ENCODE measurements around the gene TIMM44. TPM values are rescaled to one million over a fixed set of nuclear protein-coding genes. Genes with fewer than 3 reads are reported as not detected.
A peak's percentile ranks its signal among the peaks of the same experiment; 100 is the strongest.
"Not testable (repeated sequence)": the region's sequence is repeated elsewhere in the genome, so short reads cannot be mapped to it uniquely, and the experiment has no call there.

Gene TIMM44
- total RNA-seq, 1 experiment from 2014 or later: 72.8 TPM

- no peak for DNase-seq
- Histone ChIP-seq H2AFZ (no peak overlapping the region), H3K27me3 (ENCODE audit: insufficient read depth, low read depth) (peaks cover 19% of the 10 kb centered on the region), H3F3A (ENCODE audit: insufficient read depth, low read depth) (peaks cover 48% of the 10 kb centered on the region), H3K9me2 (ENCODE audit: insufficient read depth) (no peaks in the 10 kb centered on the region), H4K20me1 (ENCODE audit: insufficient read depth) (peaks cover 7% of the 10 kb centered on the region; the same call in 1 of the 2 replicates), H3K4me2 (peak overlapping the region; percentile 98), H3K27ac (no peak overlapping the region), H3K36me3 (ENCODE audit: low read depth) (no peaks in the 10 kb centered on the region), H3K4me3 (peak overlapping the region; percentile 77; the same call in 1 of the 2 replicates), H3K79me2 (ENCODE audit: low read depth) (0 out of 2 replicates have a peak, but pooled peaks cover 5% of the 10 kb centered on the region), H3K9me3 (ENCODE audit: insufficient read depth, low read depth) (no peaks in the 10 kb centered on the region), H3K4me1 (replicated peaks; ENCODE audit: insufficient read depth) (peaks cover 23% of the 10 kb centered on the region)
- ChIA-PET POLR2A (ENCODE audit: unreplicated experiment) (interaction anchor here (0.5 to 1.4 kb wide), 3 partner anchors 15 to 336 kb away, joined by 3 to 8 read pairs (median 4); partner anchors contain the start of gene MAP2K7), CTCF (no interaction called here)
- no TSS peak for BruUV-seq (replicated peaks)
- no peak for TF ChIP-seq EZH2 (IDR thresholded peaks at IDR 0.05; ENCODE audit: low read depth)
- no peak for TF ChIP-seq CTCF (conservative IDR thresholded peaks at IDR 0.05)
- intact Hi-C loops (cut with micrococcal nuclease; ENCODE audit: unreplicated experiment): no loop called here
These were observed 24.6 kb downstream of the TIMM44 start for GRCh38 chr19:7918615-7919421.

GRCh38 chr19:7918062-7918614 is 25.3 kb downstream of the TIMM44 start:
- ChIA-PET POLR2A (ENCODE audit: unreplicated experiment) (interaction anchor here (0.5 to 0.6 kb wide), 2 partner anchors 202 to 335 kb away, joined by 3 to 4 read pairs; no protein-coding TSS in a partner anchor), CTCF (interaction anchor here (0.6 to 0.8 kb wide), 2 partner anchors 26 to 288 kb away, joined by 3 to 4 read pairs; partner anchors contain the start of gene PET100)
- H3K9me3 ChIP-seq (ENCODE audit: insufficient read depth, low read depth); H3K79me2 ChIP-seq (ENCODE audit: low read depth); H3K36me3 ChIP-seq (ENCODE audit: low read depth); H3K27ac ChIP-seq; intact Hi-C loops (cut with micrococcal nuclease; ENCODE audit: unreplicated experiment); H3K9me2 ChIP-seq (ENCODE audit: insufficient read depth); BruUV-seq (replicated peaks); DNase-seq: not testable (repeated sequence)
- peak overlapping the region; percentile 88 for H3K4me2 ChIP-seq
- peak overlapping the region; percentile 63 for H3K4me3 ChIP-seq
- peaks cover 23% of the 10 kb centered on the region for H3K4me1 ChIP-seq (replicated peaks; ENCODE audit: insufficient read depth)
- peaks cover 19% of the 10 kb centered on the region for H3K27me3 ChIP-seq (ENCODE audit: insufficient read depth, low read depth)
- H3F3A ChIP-seq (ENCODE audit: insufficient read depth, low read depth): peaks cover 48% of the 10 kb centered on the region
- peaks cover 11% of the 10 kb centered on the region; the same call in 1 of the 2 replicates for H4K20me1 ChIP-seq (ENCODE audit: insufficient read depth)
- peak overlapping the region; percentile 75; the same call in 1 of the 2 replicates for H2AFZ ChIP-seq

GRCh38 chr19:7917267-7918061 is 26.0 kb downstream of the TIMM44 start:
- H3K4me2 ChIP-seq: peak overlapping the region; percentile 88
- no TSS peak for BruUV-seq (replicated peaks)
- H3K79me2 ChIP-seq (ENCODE audit: low read depth): no peaks in the 10 kb centered on the region
- DNase-seq: peak in 1 of 2 experiments; percentile 60
- CTCF ChIA-PET: interaction anchor here (0.6 to 0.8 kb wide), 3 partner anchors 27 to 332 kb away, joined by 3 to 4 read pairs (median 3); partner anchors contain the start of gene PET100
- H3K9me3 ChIP-seq (ENCODE audit: insufficient read depth, low read depth): no peaks in the 10 kb centered on the region
- no peaks in the 10 kb centered on the region for H3K9me2 ChIP-seq (ENCODE audit: insufficient read depth)
- H3K27ac ChIP-seq: no peak overlapping the region
- H3K27me3 ChIP-seq (ENCODE audit: insufficient read depth, low read depth): peaks cover 19% of the 10 kb centered on the region
- intact Hi-C loops (cut with micrococcal nuclease; ENCODE audit: unreplicated experiment): no loop called here
- peaks cover 47% of the 10 kb centered on the region for H3F3A ChIP-seq (ENCODE audit: insufficient read depth, low read depth)
- H2AFZ ChIP-seq: peak overlapping the region; percentile 75
- peak; percentile 55; the same call in 1 of the 2 replicates for TF ChIP-seq CTCF (conservative IDR thresholded peaks at IDR 0.05)
- 0 out of 2 replicates have a peak, but pooled peaks have one; percentile 20 for TF ChIP-seq EZH2 (IDR thresholded peaks at IDR 0.05; ENCODE audit: low read depth)
- POLR2A ChIA-PET (ENCODE audit: unreplicated experiment): interaction anchor here (0.6 kb wide), 1 partner anchor 203 kb away, joined by 3 read pairs; no protein-coding TSS in a partner anchor
- H4K20me1 ChIP-seq (ENCODE audit: insufficient read depth): peaks cover 15% of the 10 kb centered on the region; the same call in 1 of the 2 replicates
- peaks cover 23% of the 10 kb centered on the region for H3K4me1 ChIP-seq (replicated peaks; ENCODE audit: insufficient read depth)
- H3K4me3 ChIP-seq: peak overlapping the region; percentile 63
- no peaks in the 10 kb centered on the region for H3K36me3 ChIP-seq (ENCODE audit: low read depth)
